IMR-90 (cell line): Measurements from ENCODE around the gene EVA1A. TPM values are rescaled to one million over a fixed set of nuclear protein-coding genes. Genes with fewer than 3 reads are reported as not detected.

Source experiments
- ATAC-seq: fragments of 200-7000 bp; cut with Tn5 transposase; 2 replicates; pipeline ENCODE4 v1.9.1; 2020; ENCODE audit warnings: low read depth, mild to moderate bottlenecking, moderate library complexity
- BruUV-seq: library from RNA; stranded (reverse); fragments of 400-500 nt; replicated peaks from 2 replicates; lab custom pipeline; 2021; lab: Mats Ljungman, UMichigan
- CTCF ChIA-PET: fragments of 300-600 bp; formaldehyde crosslinking; extraction: SDS; loops from one replicate; lab custom pipeline; 2021; ENCODE audit warnings: antibody characterized with exemption; lab: Yijun Ruan, JAX
- POLR2A ChIA-PET: fragments of 300-600 bp; sonication (Branson Sonifier 250); formaldehyde crosslinking; loops from one replicate; lab custom pipeline; 2022; ENCODE audit warnings: antibody characterized with exemption; ENCODE audit not compliant: unreplicated experiment; lab: Charles Lee
- DNase-seq: peaks from one replicate; pipeline ENCODE4 v3.0.0; 2013
- H2AFZ ChIP-seq: replicated peaks from 2 replicates; pipeline ENCODE3; 2013; ENCODE audit warnings: low read length, mild to moderate bottlenecking; ENCODE audit not compliant: poor library complexity
- H2AK5ac ChIP-seq: 2 replicates; pipeline ENCODE4 v1.6.1; 2013; ENCODE audit warnings: low read depth, low read length, inconsistent platforms
- H2AK9ac ChIP-seq: replicated peaks from 2 replicates; pipeline ENCODE3; 2013; ENCODE audit warnings: mild to moderate bottlenecking, low read depth, low read length, moderate library complexity; ENCODE audit not compliant: poor library complexity
- H2BK120ac ChIP-seq: 2 replicates; pipeline ENCODE4 v1.6.1; 2013; ENCODE audit warnings: low read depth, low read length, inconsistent platforms
- H2BK15ac ChIP-seq: 3 replicates; pipeline ENCODE4 v1.6.1; 2013; ENCODE audit warnings: low read depth, low read length, inconsistent platforms
- H2BK20ac ChIP-seq: 2 replicates; pipeline ENCODE4 v1.6.1; 2013; ENCODE audit warnings: low read depth, mild to moderate bottlenecking, inconsistent platforms, low read length, moderate library complexity
- H2BK5ac ChIP-seq: 2 replicates; pipeline ENCODE4 v1.6.1; 2013; ENCODE audit warnings: mild to moderate bottlenecking, low read depth, low read length, inconsistent platforms; ENCODE audit not compliant: poor library complexity, severe bottlenecking
- H3K14ac ChIP-seq: replicated peaks from 2 replicates; pipeline ENCODE4 v1.6.1; 2013; ENCODE audit warnings: low read depth, low read length, inconsistent platforms
- H3K18ac ChIP-seq: 2 replicates; pipeline ENCODE4 v1.6.1; 2013; ENCODE audit warnings: low read depth, low read length, control low read depth
- H3K23ac ChIP-seq: 2 replicates; pipeline ENCODE4 v1.6.1; 2013; ENCODE audit warnings: low read depth, low read length, inconsistent platforms
- H3K27ac ChIP-seq: 2 replicates; pipeline ENCODE4 v1.5.1; 2013; ENCODE audit warnings: mild to moderate bottlenecking, control low read depth, low read length; ENCODE audit not compliant: insufficient read depth
- H3K27me3 ChIP-seq: 2 replicates; pipeline ENCODE4 v1.6.1; 2013; ENCODE audit warnings: low read length; ENCODE audit not compliant: control insufficient read depth, insufficient read depth
- H3K36me3 ChIP-seq: 2 replicates; pipeline ENCODE4 v1.6.1; 2013; ENCODE audit warnings: low read length, mixed read lengths; ENCODE audit not compliant: control insufficient read depth, insufficient read depth
- H3K4ac ChIP-seq: 2 replicates; pipeline ENCODE4 v1.6.1; 2013; ENCODE audit warnings: low read depth, low read length, inconsistent platforms
- H3K4me1 ChIP-seq: 2 replicates; pipeline ENCODE4 v1.6.1; 2013; ENCODE audit warnings: low read length, mixed read lengths; ENCODE audit not compliant: control insufficient read depth, insufficient read depth
- H3K4me2 ChIP-seq: 2 replicates; pipeline ENCODE4 v1.6.1; 2013; ENCODE audit warnings: low read depth, mild to moderate bottlenecking, control low read depth, low read length, moderate library complexity
- H3K4me3 ChIP-seq: 2 replicates; pipeline ENCODE4 v1.5.1; 2013; ENCODE audit warnings: low read depth, mild to moderate bottlenecking, control low read depth, low read length, moderate library complexity; ENCODE audit not compliant: insufficient read depth
- H3K56ac ChIP-seq: 2 replicates; pipeline ENCODE4 v1.6.1; 2013; ENCODE audit warnings: low read length, inconsistent platforms; ENCODE audit not compliant: insufficient read depth; ENCODE audit errors: extremely low read depth
- H3K79me1 ChIP-seq, 2 experiments: 2 replicates each; pipeline ENCODE4 v1.6.1; 2013; ENCODE audit warnings: low read length in 2 of 2, inconsistent platforms in 1 of 2, low read depth in 1 of 2
- H3K9ac ChIP-seq: 2 replicates; pipeline ENCODE4 v1.6.1; 2013; ENCODE audit warnings: low read depth, low read length, control low read depth
- H3K9me1 ChIP-seq: 2 replicates; pipeline ENCODE4 v1.6.1; 2013; ENCODE audit warnings: low read length, inconsistent platforms; ENCODE audit not compliant: insufficient read depth
- H3K9me3 ChIP-seq: 2 replicates; pipeline ENCODE4 v1.6.1; 2013; ENCODE audit warnings: low read length; ENCODE audit not compliant: control insufficient read depth, insufficient read depth
- H4K20me1 ChIP-seq: 2 replicates; pipeline ENCODE4 v1.6.1; 2013; ENCODE audit warnings: low read length, inconsistent platforms; ENCODE audit not compliant: insufficient read depth
- H4K5ac ChIP-seq: 2 replicates; pipeline ENCODE4 v1.6.1; 2013; ENCODE audit warnings: mild to moderate bottlenecking, low read depth, low read length, control low read depth
- H4K8ac ChIP-seq, 2 experiments: 2 replicates each; pipeline ENCODE4 v1.6.1; 2013; ENCODE audit warnings: low read depth in 2 of 2, low read length in 2 of 2, control low read depth in 1 of 2, inconsistent platforms in 1 of 2
- H4K91ac ChIP-seq: 2 replicates; pipeline ENCODE4 v1.6.1; 2013; ENCODE audit warnings: low read depth, low read length, inconsistent platforms; ENCODE audit not compliant: insufficient read depth
- BHLHE40 ChIP-seq: fragments of 150-350 bp; IDR thresholded peaks from 2 replicates; pipeline ENCODE4 v1.6.1; 2016; ENCODE audit warnings: mild to moderate bottlenecking, low read depth, low read length
- CEBPB ChIP-seq: IDR thresholded peaks from 2 replicates; pipeline ENCODE4 v1.6.1; 2012; ENCODE audit warnings: low read depth, low read length, improper control_type of control experiment
- CHD1 ChIP-seq: IDR thresholded peaks from 2 replicates; pipeline ENCODE4 v1.6.1; 2012; ENCODE audit warnings: low read depth, low read length, improper control_type of control experiment
- CTCF ChIP-seq: conservative IDR thresholded peaks from 2 replicates; pipeline ENCODE4 v1.5.1; 2012; ENCODE audit warnings: mild to moderate bottlenecking, low read depth, low read length, improper control_type of control experiment
- MAFK ChIP-seq: IDR thresholded peaks from 2 replicates; pipeline ENCODE4 v1.6.1; 2012; ENCODE audit warnings: low read depth, low read length, improper control_type of control experiment
- POLR2A ChIP-seq: IDR thresholded peaks from 2 replicates; pipeline ENCODE4 v1.6.1; 2012; ENCODE audit warnings: mild to moderate bottlenecking, low read depth, low read length
- RAD21 ChIP-seq: IDR thresholded peaks from 2 replicates; pipeline ENCODE4 v1.6.1; 2012; ENCODE audit warnings: low read length, improper control_type of control experiment
- RCOR1 ChIP-seq: IDR thresholded peaks from 2 replicates; pipeline ENCODE4 v1.6.1; 2012; ENCODE audit warnings: mild to moderate bottlenecking, low read length, improper control_type of control experiment; ENCODE audit not compliant: insufficient replicate concordance
- USF2 ChIP-seq: fragments of 150-350 bp; IDR thresholded peaks from 2 replicates; pipeline ENCODE4 v1.6.1; 2017; ENCODE audit warnings: mild to moderate bottlenecking, antibody characterized with exemption, low read length, low read depth
- WGBS, 2 experiments: methylation state at CpG; one replicate each; pipeline versions ENCODE4 v1.1.5 to v1.1.7; 2013; ENCODE audit warnings: missing lambda C conversion rate in 2 of 2; ENCODE audit not compliant: insufficient read length in 1 of 2; ENCODE audit errors: extremely low coverage in 2 of 2; 5-methylcytosine and 5-hydroxymethylcytosine counted together
- dilution Hi-C: fragments of 300-500 bp; cut with HindIII; formaldehyde crosslinking; loops from one replicate; pipeline ENCODE4 v1.14.3; 2018; ENCODE audit warnings: low sequenced_read_pairs; ENCODE audit not compliant: unreplicated experiment
- in situ Hi-C: fragments of 300-500 bp; cut with MboI; formaldehyde crosslinking; loops from 3 replicates; pipeline ENCODE4 v1.14.3; 2019; ENCODE audit warnings: low sequenced_read_pairs, inconsistent platforms, mixed read lengths
- intact Hi-C: fragments of 100-400 bp; cut with micrococcal nuclease; formaldehyde crosslinking; loops from 2 replicates; pipeline ENCODE4 v1.10.0; 2022
- polyA plus RNA-seq, 3 experiments: library from polyadenylated mRNA; depleted of rRNA; stranded (reverse); fragments of >200 nt; gene quantifications; 2 replicates each; pipeline ENCODE4 v1.2.3, GENCODE V29; 2012; ENCODE audit warnings: low replicate concordance in 1 of 3
- total RNA-seq: library from RNA; depleted of rRNA; stranded (reverse); fragments of >200 nt; gene quantifications from 2 replicates; pipeline ENCODE4 v1.2.3, GENCODE V29; 2012

The EVA1A gene
- total and polyA plus RNA-seq, 2 of the 4 experiments (the other 2 are of a cell fraction), result 54.5 to 93.7 TPM

- intact Hi-C loops, result no loop called here
- peak overlapping the region; percentile 71 for H3K23ac ChIP-seq
- peak overlapping the region; percentile 40; the same call in 1 of the 2 replicates for H4K91ac ChIP-seq
- H2BK20ac ChIP-seq, result peak overlapping the region; percentile 81
- H3K27me3 ChIP-seq, result no peaks in the 10 kb centered on the region
- in situ Hi-C loops, result no loop called here
- H3K18ac ChIP-seq, result no peak overlapping the region; the same call in 1 of the 2 replicates
- dilution Hi-C loops, result no loop called here
- peak overlapping the region; percentile 82; the same call in 2 of the 3 replicates for H2BK15ac ChIP-seq
- H3K56ac ChIP-seq, result no peak overlapping the region
- H3K36me3 ChIP-seq, result no peaks in the 10 kb centered on the region
- no peak overlapping the region for H4K5ac ChIP-seq
- no peak for ATAC-seq
- H3K9me3 ChIP-seq, result no peaks in the 10 kb centered on the region
- H3K14ac ChIP-seq, result peak overlapping the region; percentile 33
- H4K8ac ChIP-seq, result no peak overlapping the region
- peak overlapping the region; percentile 70 for H3K4ac ChIP-seq
- peak overlapping the region; percentile 16 for H2BK5ac ChIP-seq
- H2AFZ ChIP-seq, result peak overlapping the region; percentile 45
- ChIA-PET CTCF (interaction anchor here (0.6 to 1.3 kb wide), 3 partner anchors 13 to 128 kb away, joined by 3 read pairs; no protein-coding TSS in a partner anchor), POLR2A (no interaction called here)
- no CpG with 5 or more reads among the region's 5 CpGs for WGBS, 2 experiments
- peak overlapping the region; percentile 83 for H2BK120ac ChIP-seq
- peaks cover 22% of the 10 kb centered on the region for H3K4me1 ChIP-seq
- peaks cover 17% of the 10 kb centered on the region for H3K9me1 ChIP-seq
- no peak for DNase-seq
- peak overlapping the region; percentile 93; the same call in 1 of the 2 replicates for H2AK5ac ChIP-seq
- no peak overlapping the region for H3K4me3 ChIP-seq
- no peaks in the 10 kb centered on the region for H4K20me1 ChIP-seq
- H3K4me2 ChIP-seq, result no peak overlapping the region
- peaks cover 4 to 19% of the 10 kb centered on the region in 2 experiments; a peak in 3 of 4 replicates for H3K79me1 ChIP-seq
- no peak for TF ChIP-seq CHD1
- TF ChIP-seq POLR2A, result no peak
- TF ChIP-seq BHLHE40, result no peak
- no peak for TF ChIP-seq RAD21
- no peak for TF ChIP-seq RCOR1
- TF ChIP-seq CEBPB, result no peak
- no peak for TF ChIP-seq CTCF
- no peak for TF ChIP-seq MAFK
- TF ChIP-seq USF2, result no peak
- H3K27ac ChIP-seq, result no peak overlapping the region
- H2AK9ac ChIP-seq, result peak overlapping the region; percentile 31
- H3K9ac ChIP-seq, result no peak overlapping the region
- BruUV-seq, result no TSS peak
These were observed 32.1 kb upstream of the EVA1A start for GRCh38 chr2:75592888-75593287.
